OCI-LY7 (cell line): ENCODE data around the gene BFSP2. TPM values are rescaled to one million over a fixed set of nuclear protein-coding genes. Genes with fewer than 3 reads are reported as not detected.

Experiments used
- BruUV-seq: library from RNA; stranded (reverse); fragments of 400-500 nt; replicated peaks from 2 replicates; lab custom pipeline; 2021; lab: Mats Ljungman, UMichigan
- CTCF ChIA-PET: fragments of 300-600 bp; sonication (Branson Sonifier 250); formaldehyde crosslinking; loops from one replicate; lab custom pipeline; 2022; ENCODE audit warnings: antibody characterized with exemption; ENCODE audit not compliant: unreplicated experiment; lab: Charles Lee
- POLR2A ChIA-PET: fragments of 300-600 bp; sonication (Branson Sonifier 250); formaldehyde crosslinking; loops from one replicate; lab custom pipeline; 2022; ENCODE audit warnings: antibody characterized with exemption; lab: Charles Lee
- DNase-seq: peaks from one replicate; pipeline ENCODE4 v3.0.0-alpha.2; 2015; ENCODE audit warnings: low spot score
- H2AFZ ChIP-seq: fragments of 200-600 bp; sonication (generic), shearing (Covaris generic); 2 replicates; pipeline ENCODE4 v1.6.1; 2014; ENCODE audit warnings: mild to moderate bottlenecking, antibody characterized with exemption, low read length, moderate library complexity
- H3K27ac ChIP-seq: fragments of 200-600 bp; sonication (generic); 2 replicates; pipeline ENCODE4 v1.5.1; 2014; ENCODE audit warnings: mixed run types, low read depth, mild to moderate bottlenecking, moderate library complexity, low read length, inconsistent platforms; ENCODE audit not compliant: poor library complexity, severe bottlenecking
- H3K36me3 ChIP-seq: fragments of 200-600 bp; sonication (generic); 2 replicates; pipeline ENCODE4 v1.6.1; 2014; ENCODE audit warnings: mild to moderate bottlenecking, antibody characterized with exemption, low read length, moderate library complexity, mixed read lengths; ENCODE audit not compliant: insufficient read depth
- H3K4me1 ChIP-seq: fragments of 200-600 bp; sonication (generic); 2 replicates; pipeline ENCODE4 v1.5.1; 2014; ENCODE audit warnings: mild to moderate bottlenecking, low read length; ENCODE audit not compliant: insufficient read depth, poor library complexity, severe bottlenecking
- H3K4me2 ChIP-seq: fragments of 200-600 bp; sonication (generic); 2 replicates; pipeline ENCODE4 v1.6.1; 2014; ENCODE audit warnings: mild to moderate bottlenecking, low read length
- H3K4me3 ChIP-seq: fragments of 200-600 bp; sonication (generic); 2 replicates; pipeline ENCODE4 v1.5.1; 2014; ENCODE audit warnings: mild to moderate bottlenecking, low read depth, low read length; ENCODE audit not compliant: poor library complexity, severe bottlenecking
- H3K79me2 ChIP-seq: fragments of 200-600 bp; sonication (generic); 2 replicates; pipeline ENCODE4 v1.6.1; 2016; ENCODE audit warnings: low read depth, mild to moderate bottlenecking, low read length, moderate library complexity, mixed read lengths; ENCODE audit not compliant: insufficient read depth
- H3K9me2 ChIP-seq: fragments of 200-600 bp; sonication (generic); 2 replicates; pipeline ENCODE4 v1.6.1; 2016; ENCODE audit warnings: mild to moderate bottlenecking, low read length, mixed read lengths; ENCODE audit not compliant: insufficient read depth
- H3K9me3 ChIP-seq: fragments of 200-600 bp; sonication (generic); 2 replicates; pipeline ENCODE4 v1.6.1; 2014; ENCODE audit warnings: mild to moderate bottlenecking, mixed run types, low read length, mixed read lengths
- H4K20me1 ChIP-seq: fragments of 200-600 bp; sonication (generic); 2 replicates; pipeline ENCODE4 v1.6.1; 2014; ENCODE audit warnings: mild to moderate bottlenecking, antibody characterized with exemption, low read length, moderate library complexity, mixed read lengths; ENCODE audit not compliant: insufficient read depth
- CTCF ChIP-seq: fragments of 200-600 bp; sonication (generic); conservative IDR thresholded peaks from 2 replicates; pipeline ENCODE4 v1.5.1; 2014; ENCODE audit warnings: mild to moderate bottlenecking, antibody characterized with exemption, low read length, moderate library complexity, mixed read lengths
- EZH2phosphoT487 ChIP-seq: fragments of 200-600 bp; sonication (generic); IDR thresholded peaks from 2 replicates; pipeline ENCODE4 v1.6.1; 2018; ENCODE audit warnings: low read depth, borderline replicate concordance, mild to moderate bottlenecking, mixed run types, antibody characterized with exemption, low read length, moderate library complexity, mixed read lengths
- intact Hi-C: fragments of 100-400 bp; cut with micrococcal nuclease; formaldehyde crosslinking; loops from one replicate; pipeline ENCODE4 v1.10.0; 2022; ENCODE audit not compliant: unreplicated experiment
- total RNA-seq, 2 experiments: library from RNA; depleted of rRNA in 1 of 2; stranded (reverse); fragments of >200 nt in 1 of 2; shearing (Covaris generic) in 1 of 2; gene quantifications; 2 replicates each; pipeline ENCODE4 v1.2.3, GENCODE V29; 2014 to 2022

BFSP2 gene
- total RNA-seq, 2 experiments from 2014 or later: 11.7 to 25.1 TPM

- BruUV-seq: no TSS peak
- ChIA-PET POLR2A (no interaction called here), CTCF (interaction anchor here (0.6 kb wide), 1 partner anchor 80 kb away, joined by 3 read pairs; no protein-coding TSS in a partner anchor)
Measured at GRCh38 chr3:133364704-133365103, 35.2 kb upstream of the BFSP2 start.

GRCh38 chr3:133366921-133367320 is 32.9 kb upstream of the BFSP2 start:
- no peaks in the 10 kb centered on the region for H4K20me1 ChIP-seq
- POLR2A ChIA-PET: interaction anchor here (0.9 to 1.1 kb wide), 2 partner anchors 9 to 22 kb away, joined by 3 read pairs; no protein-coding TSS in a partner anchor
- no peaks in the 10 kb centered on the region for H3K36me3 ChIP-seq
- BruUV-seq: no TSS peak
- no peak overlapping the region for H2AFZ ChIP-seq
- CTCF ChIA-PET: no interaction called here
- no peak overlapping the region for H3K4me2 ChIP-seq
- no peaks in the 10 kb centered on the region for H3K79me2 ChIP-seq
- no peaks in the 10 kb centered on the region for H3K9me2 ChIP-seq
- TF ChIP-seq CTCF (no peak), EZH2phosphoT487 (no peak)
- no peaks in the 10 kb centered on the region for H3K4me1 ChIP-seq
- H3K9me3 ChIP-seq: no peaks in the 10 kb centered on the region
- intact Hi-C loops: no loop called here
- H3K4me3 ChIP-seq: no peak overlapping the region
- DNase-seq: no peak
- no peak overlapping the region for H3K27ac ChIP-seq

More at GRCh38 chr3:133364704-133365103, 35.2 kb upstream of the BFSP2 start:
- Histone ChIP-seq H3K9me2 (no peaks in the 10 kb centered on the region), H3K79me2 (no peaks in the 10 kb centered on the region), H3K27ac (no peak overlapping the region), H4K20me1 (no peaks in the 10 kb centered on the region), H3K4me1 (no peaks in the 10 kb centered on the region), H2AFZ (no peak overlapping the region), H3K36me3 (no peaks in the 10 kb centered on the region), H3K4me3 (no peak overlapping the region), H3K4me2 (no peak overlapping the region), H3K9me3 (no peaks in the 10 kb centered on the region)
- intact Hi-C loops: no loop called here
- no peak for TF ChIP-seq CTCF
- TF ChIP-seq EZH2phosphoT487: no peak
- no peak for DNase-seq

GRCh38 chr3:133367403-133367802 is 32.5 kb upstream of the BFSP2 start:
- H3K4me1 ChIP-seq: no peaks in the 10 kb centered on the region
- BruUV-seq: no TSS peak
- H4K20me1 ChIP-seq: no peaks in the 10 kb centered on the region
- H3K27ac ChIP-seq: no peak overlapping the region
- no peaks in the 10 kb centered on the region for H3K79me2 ChIP-seq
- no peak for TF ChIP-seq EZH2phosphoT487
- TF ChIP-seq CTCF: no peak
- POLR2A ChIA-PET: interaction anchor here (0.9 kb wide), 1 partner anchor 10 kb away, joined by 3 read pairs; no protein-coding TSS in a partner anchor
- no peak overlapping the region for H3K4me3 ChIP-seq
- H2AFZ ChIP-seq: no peak overlapping the region
- H3K9me2 ChIP-seq: no peaks in the 10 kb centered on the region
- H3K9me3 ChIP-seq: no peaks in the 10 kb centered on the region
- intact Hi-C loops: no loop called here
- H3K4me2 ChIP-seq: no peak overlapping the region
- CTCF ChIA-PET: no interaction called here
- H3K36me3 ChIP-seq: no peaks in the 10 kb centered on the region
- DNase-seq: no peak
